ENCODE measurements around the gene USP2. TPM values are rescaled to one million over a fixed set of nuclear protein-coding genes. Genes with fewer than 3 reads are reported as not detected.

USP2 gene
- total RNA-seq, 1 experiment from 2014 or later, result 14.4 TPM

DNA sequence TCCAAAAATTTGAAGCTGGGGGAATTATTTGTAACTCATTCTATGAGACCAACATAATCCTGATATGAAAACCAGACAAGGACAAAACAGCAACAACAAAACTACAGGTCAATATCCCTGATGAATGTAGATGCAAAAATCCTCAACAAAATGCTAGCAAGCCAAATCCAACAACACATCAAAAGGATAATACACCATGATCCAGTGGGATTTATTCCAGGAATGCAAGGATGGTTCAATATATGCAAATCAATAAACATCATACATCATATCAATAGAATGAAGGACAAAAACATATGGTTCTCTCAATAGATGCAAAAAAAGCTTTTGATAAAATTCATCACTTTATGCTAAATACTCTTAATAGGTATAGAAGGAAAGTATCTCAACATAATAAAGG lies 19.4 kb upstream of the USP2 start:
- POLR2A ChIA-PET, result no interaction called here
- no peak overlapping the region for H3K4me3 ChIP-seq (ENCODE audit: low read depth, low read length)

GRCh38 chr11:119397740-119398139 lies 16.2 kb upstream of the USP2 start:
- DNase-seq, result no peak
- CTCF ChIA-PET, result interaction anchor here (0.7 to 1.1 kb wide), 2 partner anchors 8 to 59 kb away, joined by 3 read pairs; no protein-coding TSS in a partner anchor
- Histone ChIP-seq H3K27me3 (replicated peaks; ENCODE audit: control insufficient read depth, insufficient read depth, low read length) (0 out of 2 replicates have a peak, but pooled peaks cover 1% of the 10 kb centered on the region), H3K36me3 (ENCODE audit: control insufficient read depth, insufficient read depth, low read length) (no peaks in the 10 kb centered on the region), H3K4me1 (no peaks in the 10 kb centered on the region), H3K9me3 (peaks cover 26% of the 10 kb centered on the region), H3K4me3 (ENCODE audit: low read depth, low read length) (no peak overlapping the region)
- intact Hi-C loops (cut with micrococcal nuclease; ENCODE audit: unreplicated experiment), result no loop called here
- Mint-ChIP-seq H3K36me3 (ENCODE audit: insufficient read depth, unreplicated experiment) (no peaks in the 10 kb centered on the region), H3K27me3 (ENCODE audit: insufficient read depth, unreplicated experiment) (no peaks in the 10 kb centered on the region), H3K9me3 (ENCODE audit: unreplicated experiment) (peaks cover 43% of the 10 kb centered on the region), H3K27ac (ENCODE audit: unreplicated experiment) (no peak overlapping the region), H3K4me3 (ENCODE audit: unreplicated experiment) (no peak overlapping the region), H3K4me1 (ENCODE audit: low read depth, unreplicated experiment) (no peaks in the 10 kb centered on the region)
- TF ChIP-seq, protein P1, sequence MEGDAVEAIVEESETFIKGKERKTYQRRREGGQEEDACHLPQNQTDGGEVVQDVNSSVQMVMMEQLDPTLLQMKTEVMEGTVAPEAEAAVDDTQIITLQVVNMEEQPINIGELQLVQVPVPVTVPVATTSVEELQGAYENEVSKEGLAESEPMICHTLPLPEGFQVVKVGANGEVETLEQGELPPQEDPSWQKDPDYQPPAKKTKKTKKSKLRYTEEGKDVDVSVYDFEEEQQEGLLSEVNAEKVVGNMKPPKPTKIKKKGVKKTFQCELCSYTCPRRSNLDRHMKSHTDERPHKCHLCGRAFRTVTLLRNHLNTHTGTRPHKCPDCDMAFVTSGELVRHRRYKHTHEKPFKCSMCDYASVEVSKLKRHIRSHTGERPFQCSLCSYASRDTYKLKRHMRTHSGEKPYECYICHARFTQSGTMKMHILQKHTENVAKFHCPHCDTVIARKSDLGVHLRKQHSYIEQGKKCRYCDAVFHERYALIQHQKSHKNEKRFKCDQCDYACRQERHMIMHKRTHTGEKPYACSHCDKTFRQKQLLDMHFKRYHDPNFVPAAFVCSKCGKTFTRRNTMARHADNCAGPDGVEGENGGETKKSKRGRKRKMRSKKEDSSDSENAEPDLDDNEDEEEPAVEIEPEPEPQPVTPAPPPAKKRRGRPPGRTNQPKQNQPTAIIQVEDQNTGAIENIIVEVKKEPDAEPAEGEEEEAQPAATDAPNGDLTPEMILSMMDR (IDR thresholded peaks at IDR 0.05; ENCODE audit: insufficient read depth in 1 of 2, low read depth in 1 of 2, low read length in 1 of 2, severe bottlenecking in 1 of 2, unreplicated experiment in 1 of 2), result no peak
- POLR2A ChIA-PET, result no interaction called here
- BruUV-seq (replicated peaks), result no TSS peak

More for the DNA sequence above, 19.4 kb upstream of the USP2 start:
- TF ChIP-seq, protein P1 (IDR thresholded peaks at IDR 0.05; ENCODE audit: insufficient read depth in 1 of 2, low read depth in 1 of 2, low read length in 1 of 2, severe bottlenecking in 1 of 2, unreplicated experiment in 1 of 2), result no peak
- Mint-ChIP-seq H3K9me3 (ENCODE audit: unreplicated experiment) (peaks cover 43% of the 10 kb centered on the region), H3K4me1 (ENCODE audit: low read depth, unreplicated experiment) (no peaks in the 10 kb centered on the region), H3K27ac (ENCODE audit: unreplicated experiment) (no peak overlapping the region), H3K4me3 (ENCODE audit: unreplicated experiment) (no peak overlapping the region), H3K36me3 (ENCODE audit: insufficient read depth, unreplicated experiment) (no peaks in the 10 kb centered on the region), H3K27me3 (ENCODE audit: insufficient read depth, unreplicated experiment) (no peaks in the 10 kb centered on the region)
- no peak for DNase-seq
- Histone ChIP-seq H3K36me3 (ENCODE audit: control insufficient read depth, insufficient read depth, low read length) (no peaks in the 10 kb centered on the region), H3K9me3 (peaks cover 26% of the 10 kb centered on the region), H3K27me3 (replicated peaks; ENCODE audit: control insufficient read depth, insufficient read depth, low read length) (no peaks in the 10 kb centered on the region), H3K4me1 (no peaks in the 10 kb centered on the region)
- BruUV-seq (replicated peaks), result no TSS peak
- CTCF ChIA-PET, result no interaction called here
- intact Hi-C loops (cut with micrococcal nuclease; ENCODE audit: unreplicated experiment), result no loop called here

DNA sequence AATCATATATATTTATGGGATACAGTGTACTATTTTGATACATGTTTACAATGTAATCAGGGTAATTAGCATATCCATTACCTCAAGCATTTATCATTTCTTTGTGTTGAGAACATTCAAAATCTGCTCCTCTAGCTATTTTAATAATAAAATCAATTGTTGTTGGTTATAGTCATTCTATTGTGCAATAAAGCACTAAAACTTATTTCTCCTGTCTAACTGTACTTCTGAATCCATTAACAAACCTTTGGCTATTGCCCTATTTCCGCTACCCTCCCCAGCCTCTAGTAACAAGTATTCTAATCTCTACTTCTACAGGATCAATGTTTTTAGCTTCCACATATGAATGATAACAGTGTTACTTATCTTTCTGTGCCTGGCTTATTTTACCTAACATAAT lies 15.3 kb upstream of the USP2 start:
- H3K36me3 Mint-ChIP-seq (ENCODE audit: insufficient read depth, unreplicated experiment), result no peaks in the 10 kb centered on the region
- peaks cover 43% of the 10 kb centered on the region for H3K9me3 Mint-ChIP-seq (ENCODE audit: unreplicated experiment)
- BruUV-seq (replicated peaks), result no TSS peak
- intact Hi-C loops (cut with micrococcal nuclease; ENCODE audit: unreplicated experiment), result no loop called here
- CTCF ChIA-PET, result interaction anchor here (0.6 kb wide), 1 partner anchor 1589 kb away, joined by 5 read pairs; no protein-coding TSS in a partner anchor
- Histone ChIP-seq H3K4me3 (ENCODE audit: low read depth, low read length) (no peak overlapping the region), H3K27me3 (replicated peaks; ENCODE audit: control insufficient read depth, insufficient read depth, low read length) (0 out of 2 replicates have a peak, but pooled peaks cover 1% of the 10 kb centered on the region), H3K4me1 (no peaks in the 10 kb centered on the region), H3K36me3 (ENCODE audit: control insufficient read depth, insufficient read depth, low read length) (no peaks in the 10 kb centered on the region), H3K9me3 (peaks cover 26% of the 10 kb centered on the region)
- no peak overlapping the region for H3K4me3 Mint-ChIP-seq (ENCODE audit: unreplicated experiment)
- POLR2A ChIA-PET, result interaction anchor here (0.6 kb wide), 1 partner anchor 15 kb away, joined by 3 read pairs; the partner anchor contains the start of gene USP2
- no peak overlapping the region for H3K27ac Mint-ChIP-seq (ENCODE audit: unreplicated experiment)
- H3K4me1 Mint-ChIP-seq (ENCODE audit: low read depth, unreplicated experiment), result no peaks in the 10 kb centered on the region
- no peaks in the 10 kb centered on the region for H3K27me3 Mint-ChIP-seq (ENCODE audit: insufficient read depth, unreplicated experiment)
- TF ChIP-seq, protein P1 (IDR thresholded peaks at IDR 0.05; ENCODE audit: insufficient read depth in 1 of 2, low read depth in 1 of 2, low read length in 1 of 2, severe bottlenecking in 1 of 2, unreplicated experiment in 1 of 2), result no peak
- no peak for DNase-seq
